GM04504 (cell line): ENCODE results near the gene NYAP2.

Experiments
- DNase-seq: peaks from one replicate; pipeline ENCODE4 v3.0.0-alpha.2; 2012; ENCODE audit warnings: low read depth

NYAP2 gene

DNA sequence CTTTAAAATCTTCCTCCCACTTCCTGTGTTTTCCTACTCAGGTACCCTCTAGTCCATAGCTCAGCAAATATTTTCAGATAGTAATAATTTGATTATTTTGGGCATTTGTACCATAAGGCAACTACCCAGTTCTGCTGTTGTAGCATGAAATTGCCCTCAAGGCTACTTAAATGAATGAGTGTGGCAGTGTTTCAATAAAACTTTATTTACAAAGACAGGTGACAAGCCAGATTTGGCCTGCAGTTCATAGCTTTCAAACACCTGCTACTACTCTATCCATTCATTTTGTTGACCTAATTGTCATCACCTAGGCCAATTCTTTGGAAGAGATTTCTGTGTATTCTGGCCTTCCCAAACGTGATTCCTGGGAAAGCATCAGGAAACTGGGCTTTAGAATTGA is 28.9 kb downstream of the NYAP2 start:
- DNase-seq, result no peak

DNA sequence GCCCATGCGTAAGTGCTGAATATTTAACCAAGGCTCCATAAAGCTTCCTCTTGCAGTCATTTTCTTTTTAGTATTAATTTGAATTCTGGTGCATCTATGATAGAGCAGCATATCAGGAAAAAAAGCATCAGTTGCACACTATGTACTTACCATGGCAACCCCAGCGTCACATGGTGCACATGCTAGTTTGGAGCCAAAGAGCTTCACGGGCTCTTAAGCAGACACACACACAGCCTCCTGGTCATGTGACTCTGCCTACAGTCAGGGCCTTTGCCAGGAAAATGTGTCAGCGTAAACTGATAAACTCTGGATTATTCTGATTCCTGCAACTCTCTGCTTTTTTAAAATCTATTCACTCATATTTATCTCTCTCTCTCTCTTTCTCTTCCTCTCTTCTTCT is 30.2 kb downstream of the NYAP2 start:
- no peak for DNase-seq

DNA sequence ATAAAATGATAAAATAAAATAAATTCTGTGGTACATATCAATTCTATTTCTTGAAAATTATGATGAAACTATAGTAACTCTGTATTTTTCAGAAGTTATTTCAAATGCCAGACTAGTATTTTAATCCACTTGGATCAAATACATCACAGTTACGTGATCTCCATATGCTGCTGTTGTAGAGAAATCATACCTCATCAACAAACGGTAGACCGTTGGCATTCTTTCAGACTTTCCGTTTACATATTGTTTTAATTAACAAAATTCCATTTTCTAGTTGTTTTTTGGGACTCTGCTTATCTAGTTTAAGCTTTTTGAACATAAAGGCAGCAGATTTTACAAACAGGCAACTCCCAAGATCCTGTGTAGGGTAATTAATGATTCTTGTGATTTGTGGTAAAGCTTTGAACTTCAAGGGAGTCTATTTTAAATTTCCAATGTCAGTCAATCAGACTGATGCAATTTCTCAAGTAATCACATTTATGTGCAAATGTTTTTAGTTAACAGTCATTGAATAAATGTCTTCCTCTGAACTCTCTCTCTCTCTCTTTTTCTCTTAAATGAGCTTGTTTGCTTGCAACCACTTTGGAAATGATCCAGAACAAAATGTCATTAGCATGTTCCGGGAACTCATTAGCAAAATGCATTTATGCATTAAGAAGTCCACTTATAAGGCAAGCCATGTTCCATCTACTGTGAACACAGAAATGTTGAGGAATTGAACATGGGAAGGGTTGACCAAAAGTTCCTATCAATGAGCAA is 31.8 kb downstream of the NYAP2 start:
- DNase-seq, result no peak

DNA sequence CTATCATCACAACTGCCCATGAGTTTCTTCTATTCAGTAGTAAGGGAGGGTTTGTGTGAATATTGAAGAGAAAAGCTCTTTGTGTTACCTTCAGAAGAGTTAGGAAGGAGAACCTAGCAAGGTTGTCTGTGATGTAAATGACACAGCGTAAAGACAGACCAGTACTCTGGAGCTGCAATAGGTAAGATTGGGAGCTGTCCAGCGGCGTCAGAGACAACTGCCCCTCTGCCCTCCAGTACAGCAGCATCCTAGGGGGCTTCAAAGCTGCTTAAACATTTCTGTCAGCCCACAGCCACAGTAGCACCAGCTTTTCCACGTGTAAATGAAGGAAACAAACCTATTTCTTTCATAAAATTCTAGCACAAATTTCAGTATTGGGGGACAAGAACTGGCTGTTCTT is 34.5 kb downstream of the NYAP2 start:
- no peak for DNase-seq

DNA sequence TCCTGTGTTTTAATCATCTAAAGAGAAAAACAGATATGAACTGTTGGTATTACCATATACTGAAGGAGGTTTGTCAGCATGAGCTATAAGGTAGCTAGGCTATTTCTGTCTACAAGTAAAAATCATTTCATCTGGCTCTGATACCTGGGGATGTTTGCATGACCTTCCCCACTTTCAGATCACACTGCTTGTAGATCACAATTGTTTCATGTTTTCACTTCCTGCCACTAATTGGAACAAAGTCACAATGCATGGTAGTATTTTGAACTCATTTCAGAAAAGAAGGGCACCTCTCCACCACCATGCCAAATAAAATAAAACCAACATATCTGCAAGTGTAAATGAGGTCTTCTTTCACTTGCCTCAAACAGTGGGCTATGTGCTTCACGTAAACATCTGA is 37.8 kb downstream of the NYAP2 start:
- DNase-seq, result no peak

DNA sequence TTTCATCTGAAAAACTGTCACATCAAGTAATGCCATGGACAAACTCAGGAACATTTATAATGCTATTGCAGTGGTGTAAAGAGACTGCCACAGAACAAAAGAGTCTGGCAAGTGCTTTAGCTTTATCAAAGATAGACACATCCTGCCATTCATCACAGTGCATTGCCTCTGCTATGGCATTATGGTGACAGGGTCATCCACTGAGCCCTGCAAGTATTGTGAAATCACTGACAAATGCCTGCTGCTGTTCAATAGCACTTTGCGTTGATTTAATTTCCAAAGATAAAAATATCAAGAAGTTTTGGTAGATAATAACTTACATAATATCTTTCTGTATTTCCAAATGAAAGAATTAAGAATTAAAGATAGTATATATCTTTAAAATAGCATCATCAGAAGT is 38.7 kb downstream of the NYAP2 start:
- DNase-seq, result no peak

DNA sequence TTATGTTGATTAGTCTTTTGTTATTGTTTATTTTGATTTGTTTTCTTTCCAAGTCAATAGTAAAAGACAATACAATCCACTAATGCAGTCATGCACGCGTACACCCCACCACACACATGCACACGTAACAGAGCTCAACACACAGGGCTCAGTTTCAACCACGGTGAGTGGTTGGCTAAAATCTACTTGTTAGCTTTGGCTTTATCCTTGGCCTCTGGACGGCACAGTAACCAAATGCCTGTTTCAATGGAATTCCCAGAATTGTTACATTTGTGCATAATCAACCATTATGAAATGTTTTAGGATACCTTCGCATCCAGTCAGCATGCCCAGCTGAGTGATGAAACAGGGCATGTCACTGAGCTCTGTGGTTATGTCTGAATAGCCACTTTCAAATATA is 53.2 kb downstream of the NYAP2 start:
- DNase-seq, result no peak

DNA sequence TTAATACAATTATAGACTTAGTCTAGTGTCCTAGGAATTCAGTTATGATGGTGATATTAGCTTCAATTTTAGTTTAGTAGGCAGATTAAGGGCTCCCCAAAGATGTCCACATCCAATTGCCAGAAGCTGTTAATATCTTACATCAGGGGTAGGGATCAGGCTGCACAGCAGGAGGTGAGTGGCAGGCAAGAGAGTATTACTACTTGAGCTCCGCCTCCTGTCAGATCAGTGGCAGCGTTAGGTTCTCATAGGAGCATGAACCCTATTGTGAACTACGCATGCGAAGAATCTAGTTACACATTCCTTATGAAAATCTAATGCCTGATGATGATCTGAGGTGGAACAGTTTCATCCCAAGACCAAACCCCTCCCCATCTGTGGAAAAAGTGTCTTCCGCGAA is 54.9 kb downstream of the NYAP2 start:
- DNase-seq, result no peak

DNA sequence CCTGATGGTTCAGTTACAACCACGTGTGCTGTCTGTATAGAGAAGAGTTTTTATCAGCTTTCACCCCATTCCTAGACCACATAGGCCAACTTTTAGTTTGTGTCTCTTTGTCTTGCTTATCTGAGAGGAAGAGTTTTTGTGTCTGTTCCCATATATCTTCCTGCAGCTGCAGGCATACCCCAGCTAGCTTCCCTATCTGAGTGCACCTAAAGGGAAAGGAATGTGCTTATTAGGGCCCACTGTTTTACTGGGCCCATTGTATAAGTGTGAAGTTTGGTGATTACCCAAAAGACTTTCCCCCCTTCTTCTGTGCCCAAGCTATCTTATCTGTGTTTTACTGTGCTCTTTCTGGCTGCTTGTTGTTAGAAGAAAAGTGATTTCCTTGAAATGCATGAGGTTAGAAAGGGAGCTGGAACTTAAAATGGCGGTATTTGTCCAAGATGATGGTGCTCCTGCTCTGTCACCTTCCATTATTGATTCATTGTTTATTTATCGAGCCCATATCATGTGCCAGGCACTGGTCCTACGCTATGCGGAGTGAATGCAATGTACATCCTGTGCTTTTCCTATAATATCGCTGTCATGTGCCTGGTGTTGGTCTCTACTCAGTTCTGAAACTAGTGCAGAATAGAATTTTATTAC is 57.2 kb downstream of the NYAP2 start:
- no peak for DNase-seq

DNA sequence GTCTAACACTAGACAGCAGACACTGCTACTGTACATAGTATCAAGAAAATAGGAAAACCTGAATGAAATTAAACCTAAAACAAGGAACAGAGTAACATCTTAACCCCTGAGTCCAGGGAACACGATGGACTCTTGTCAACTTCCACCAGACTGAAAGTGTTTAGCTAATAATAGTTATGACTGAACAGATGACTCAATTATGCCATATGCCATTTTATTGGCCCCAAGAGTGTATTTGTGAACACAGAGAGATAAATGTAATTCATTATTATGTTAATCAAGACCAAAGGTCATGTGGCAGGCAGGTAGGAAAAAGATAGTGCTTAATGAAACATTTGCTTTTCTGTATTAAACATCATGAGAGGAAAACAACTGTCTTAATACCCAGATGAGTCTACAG is 58.0 kb downstream of the NYAP2 start:
- no peak for DNase-seq

DNA sequence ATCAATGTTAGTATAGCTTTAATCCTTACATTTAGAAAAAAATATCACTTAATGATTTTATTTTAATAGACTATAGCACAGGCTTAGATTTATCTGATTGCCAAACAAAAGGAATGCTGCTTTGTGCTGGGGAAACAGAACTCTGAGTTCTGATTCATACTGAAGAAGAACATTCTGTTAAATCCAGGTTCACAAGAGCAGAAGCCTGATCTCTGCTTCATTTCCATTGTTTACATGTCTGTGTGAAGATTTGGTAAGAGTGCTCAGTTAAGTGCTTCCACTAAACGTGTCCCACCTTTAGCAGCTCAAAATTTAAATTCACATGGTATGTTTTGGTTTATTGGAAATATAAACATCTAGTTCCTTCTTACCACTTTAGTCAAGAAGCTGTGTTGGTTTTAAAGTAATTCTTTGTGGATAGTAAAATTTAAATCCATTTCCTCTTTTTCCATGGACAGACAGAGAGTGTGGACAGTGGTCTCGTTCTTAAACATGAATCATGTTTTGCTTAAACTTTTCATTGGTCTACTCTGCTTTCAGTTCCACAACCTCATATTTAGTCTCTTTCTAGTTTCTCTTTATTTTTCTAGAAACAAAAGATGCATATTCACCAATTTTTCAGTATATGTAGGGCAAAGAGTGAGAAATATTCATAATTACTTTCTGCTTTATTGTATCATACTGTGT is 59.1 kb downstream of the NYAP2 start:
- no peak for DNase-seq

DNA sequence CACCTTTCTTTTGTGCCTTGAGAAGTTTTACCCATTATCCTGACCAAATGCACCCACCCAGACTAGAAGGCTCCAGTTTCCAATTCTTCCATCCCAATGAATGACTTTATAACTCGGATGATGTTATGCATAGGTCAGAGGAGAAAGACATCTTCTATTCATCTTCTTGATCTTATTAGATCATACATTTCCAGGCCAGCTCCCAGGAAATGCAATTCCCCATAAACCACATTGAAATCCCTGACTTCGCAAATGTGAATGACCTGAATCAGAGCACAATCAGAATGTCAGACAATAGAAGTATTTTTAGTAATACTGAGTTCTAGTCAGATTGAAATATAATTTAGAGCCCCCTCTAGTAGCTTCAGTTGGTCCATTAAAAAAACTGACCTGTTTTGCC is 62.9 kb downstream of the NYAP2 start:
- DNase-seq, result no peak

DNA sequence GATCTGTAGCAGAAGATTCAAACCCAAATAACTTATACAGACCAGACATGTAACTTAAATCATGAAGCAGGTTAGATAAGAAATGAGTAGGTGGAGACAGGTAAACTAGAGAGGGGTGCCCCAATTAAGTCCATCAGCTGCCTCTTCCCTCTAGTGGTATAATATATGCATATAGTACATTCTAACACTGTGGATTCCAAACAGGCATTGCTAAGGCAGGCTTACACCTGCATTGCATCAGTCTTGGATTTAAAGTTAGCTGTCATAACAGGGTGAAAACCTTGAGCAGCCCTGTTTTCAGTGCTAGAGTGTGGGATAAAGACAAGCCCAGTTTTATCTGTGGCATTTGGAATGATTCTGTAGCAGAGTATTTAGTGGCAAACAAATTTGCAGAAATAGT is 63.4 kb downstream of the NYAP2 start:
- DNase-seq, result no peak

DNA sequence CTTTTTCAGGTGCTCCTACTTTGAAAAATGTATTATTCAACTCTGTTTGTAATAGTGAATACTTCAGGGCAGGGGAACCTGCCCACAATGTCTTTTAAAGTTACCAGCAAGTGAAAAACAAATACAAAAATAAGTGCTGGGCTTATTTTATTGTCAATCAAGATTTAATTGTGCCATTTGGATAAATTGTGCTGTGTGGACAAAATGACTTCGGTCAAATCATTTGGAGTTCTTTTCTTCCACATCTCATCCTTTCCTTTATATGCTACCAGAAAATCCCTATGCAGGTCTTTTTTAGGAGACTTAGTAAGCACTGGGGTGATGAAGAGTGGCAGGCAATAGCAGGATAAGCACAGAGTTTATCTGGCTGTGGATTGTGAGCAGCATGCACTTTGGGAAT is 63.9 kb downstream of the NYAP2 start:
- DNase-seq, result no peak

DNA sequence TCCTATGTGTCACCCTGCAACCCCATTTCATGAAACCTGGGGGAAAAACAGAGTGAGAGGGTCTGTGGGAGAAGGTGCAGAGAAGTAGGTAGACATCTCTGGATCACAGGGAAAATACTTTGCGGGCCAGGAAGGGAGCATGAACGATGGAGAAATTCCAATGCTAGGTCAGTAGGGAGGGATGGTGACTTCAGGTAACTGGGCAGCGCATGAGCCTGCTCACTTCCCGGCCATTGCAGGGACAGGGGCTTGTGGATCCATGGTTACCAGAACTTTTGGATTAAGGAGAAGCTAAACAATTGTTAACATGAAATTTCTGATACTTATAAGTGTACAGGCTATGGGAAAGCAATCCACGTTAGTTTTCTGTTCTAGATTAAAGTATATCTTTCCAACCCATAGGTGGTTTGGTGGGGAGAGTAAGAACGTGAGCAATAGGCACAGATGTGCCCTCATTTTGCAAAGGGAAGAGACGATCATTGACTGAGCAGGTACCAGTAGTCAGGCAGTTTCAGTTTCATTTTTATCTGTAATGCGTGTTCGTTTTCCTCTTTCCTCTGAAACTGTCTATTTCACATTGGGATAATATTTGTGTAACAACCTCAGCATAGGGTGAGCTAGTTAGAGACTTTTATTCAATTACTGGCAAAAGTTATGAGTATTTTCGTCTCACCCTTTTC is 65.0 kb downstream of the NYAP2 start:
- DNase-seq, result no peak

DNA sequence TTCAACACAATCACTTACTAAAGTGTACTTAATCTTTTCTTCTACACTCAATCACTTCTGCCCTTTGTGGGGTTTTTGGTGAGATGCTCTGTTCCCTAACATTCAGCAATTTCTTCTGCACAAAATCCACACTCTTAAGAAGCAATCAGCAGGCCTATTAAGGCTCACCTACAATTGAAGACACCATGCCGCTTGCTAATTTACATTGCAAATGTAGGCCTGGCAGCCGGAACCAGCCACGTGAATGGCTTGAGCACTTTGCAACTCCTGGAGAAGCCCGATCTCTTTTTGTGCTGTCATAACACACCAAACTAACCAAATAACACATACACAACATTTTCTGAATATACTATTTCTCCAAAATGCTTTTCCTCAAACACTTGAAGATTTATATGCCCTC is 66.3 kb downstream of the NYAP2 start:
- DNase-seq, result no peak

DNA sequence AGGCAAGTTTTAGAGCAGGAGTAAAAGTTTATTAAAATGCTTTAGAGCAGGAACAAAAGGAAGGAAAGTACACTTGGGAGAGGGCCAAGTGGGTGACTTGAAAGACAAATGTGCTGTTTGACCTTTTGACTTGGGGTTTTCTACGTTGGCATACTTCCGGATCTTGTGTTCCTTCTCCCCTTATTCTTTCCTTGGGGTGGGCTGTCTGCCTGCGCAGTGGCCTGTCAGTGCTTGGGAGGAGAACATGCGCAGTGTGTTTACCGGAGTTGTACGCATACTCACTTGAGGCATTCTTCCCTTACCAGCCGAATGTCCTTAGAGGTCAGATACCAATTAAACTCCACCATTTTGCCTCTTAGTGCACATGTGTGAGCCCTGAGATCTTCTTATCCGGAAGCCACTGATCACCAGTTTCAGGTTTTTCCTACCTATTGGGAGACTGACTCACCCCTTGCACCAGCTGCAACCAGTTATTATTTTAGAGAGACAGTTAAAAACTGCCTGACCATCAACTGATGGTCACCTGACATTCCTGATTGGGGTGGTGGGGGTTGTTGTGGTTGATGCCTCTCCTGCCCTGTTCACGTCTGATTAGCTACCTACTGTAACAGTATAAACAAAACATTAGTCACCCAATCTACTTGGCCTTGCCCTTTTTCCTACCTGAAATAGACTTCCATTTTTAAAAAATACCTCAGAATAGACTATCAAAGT is 67.5 kb downstream of the NYAP2 start:
- DNase-seq, result no peak

DNA sequence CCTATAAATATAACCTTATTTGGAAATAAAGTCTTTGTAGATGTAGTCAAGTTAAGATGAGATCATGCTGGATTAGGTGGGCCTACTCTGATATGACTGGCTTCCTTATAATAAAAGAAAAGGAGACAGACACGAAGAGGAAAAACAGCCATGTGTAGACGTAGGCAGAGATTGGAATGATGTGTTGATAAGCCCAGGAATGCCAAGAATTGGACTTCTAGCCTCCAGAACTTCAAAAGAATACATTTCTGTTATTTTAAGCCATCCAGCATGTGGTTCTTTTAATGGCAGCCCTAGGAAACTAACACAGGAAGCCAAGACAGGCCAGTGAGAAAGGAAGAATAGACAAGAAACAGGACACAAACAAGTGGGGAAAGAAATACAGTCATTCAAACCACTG is 68.6 kb downstream of the NYAP2 start:
- DNase-seq, result no peak

DNA sequence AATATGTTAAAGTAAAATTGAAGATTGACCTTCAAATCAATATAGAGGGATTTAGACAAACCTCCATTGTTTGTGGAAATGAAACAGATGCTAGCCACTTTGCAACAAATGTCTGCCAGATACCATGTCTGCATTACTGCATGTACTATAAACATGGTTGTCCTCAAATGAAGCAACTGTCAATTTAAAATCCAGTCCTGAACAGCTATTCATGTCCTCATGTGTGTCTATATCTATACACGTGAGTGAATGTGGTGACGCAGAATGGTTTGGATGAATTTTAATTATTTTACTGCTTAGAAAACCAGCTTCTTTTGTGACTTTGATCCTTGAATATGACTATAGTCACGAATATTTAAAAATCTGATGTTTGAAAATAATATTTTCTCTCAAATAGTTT is 71.5 kb downstream of the NYAP2 start:
- no peak for DNase-seq

DNA sequence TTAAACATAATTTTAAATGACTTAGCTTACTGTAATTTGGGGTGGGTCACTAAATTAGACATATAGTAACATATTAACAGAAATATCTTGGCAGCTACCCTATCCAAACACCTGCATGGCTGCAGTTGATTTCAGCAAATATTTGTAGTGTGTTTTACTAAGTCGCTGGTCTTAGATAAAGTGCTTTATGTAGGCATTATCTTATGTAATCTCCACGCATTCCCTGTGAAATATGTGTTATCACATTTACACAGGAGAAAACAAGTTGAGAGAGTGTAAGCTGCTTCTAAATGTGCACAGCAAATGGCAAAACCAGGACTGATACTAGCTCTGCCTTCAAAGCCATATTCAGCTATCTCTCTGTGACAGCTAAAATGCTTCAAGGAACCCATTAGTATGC is 72.0 kb downstream of the NYAP2 start:
- no peak for DNase-seq

DNA sequence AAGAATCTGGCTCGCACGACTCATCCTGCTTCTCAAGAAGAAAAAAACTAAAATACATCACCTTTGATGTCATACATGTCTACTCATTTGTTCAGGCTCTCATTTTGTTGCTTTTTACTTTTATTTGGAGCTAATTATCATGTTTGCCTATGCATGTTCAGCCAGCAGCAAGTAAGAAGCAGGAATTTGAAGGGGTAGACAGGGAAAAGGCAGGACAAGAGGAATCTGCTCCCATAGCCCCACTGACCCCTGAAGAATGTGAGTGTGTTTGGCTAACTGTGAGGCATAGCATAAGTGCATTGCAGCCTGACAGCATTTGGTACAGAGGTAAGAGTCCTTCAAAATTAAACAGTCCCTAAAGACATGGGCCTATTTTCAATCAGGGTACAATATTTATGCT is 72.7 kb downstream of the NYAP2 start:
- no peak for DNase-seq

DNA sequence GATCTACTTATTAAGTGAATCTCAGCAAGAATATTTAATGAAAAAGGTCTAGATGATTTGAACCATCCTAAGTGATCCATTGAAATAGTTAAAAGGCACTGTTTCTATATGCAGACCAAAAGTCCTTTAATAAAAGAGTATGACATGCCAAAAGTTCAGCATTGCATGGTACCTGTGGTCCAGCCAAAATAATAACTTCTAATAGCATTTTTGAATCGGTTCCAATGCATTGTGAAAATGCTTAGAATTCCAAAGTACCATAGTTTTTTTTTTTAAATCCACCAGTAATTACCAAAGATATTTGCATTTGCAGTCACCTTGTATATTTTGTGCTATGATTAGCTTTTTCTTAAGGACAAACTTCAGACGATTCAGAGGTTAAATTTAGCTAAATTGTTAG is 79.9 kb downstream of the NYAP2 start:
- DNase-seq, result no peak
